ENCODE data around the gene SYT6. TPM values are rescaled to one million over a fixed set of nuclear protein-coding genes. Genes with fewer than 3 reads are reported as not detected.
A peak's percentile ranks its signal among the peaks of the same experiment; 100 is the strongest.

SYT6 gene
- total RNA-seq, 1 experiment from 2014 or later = 77.2 TPM

DNA sequence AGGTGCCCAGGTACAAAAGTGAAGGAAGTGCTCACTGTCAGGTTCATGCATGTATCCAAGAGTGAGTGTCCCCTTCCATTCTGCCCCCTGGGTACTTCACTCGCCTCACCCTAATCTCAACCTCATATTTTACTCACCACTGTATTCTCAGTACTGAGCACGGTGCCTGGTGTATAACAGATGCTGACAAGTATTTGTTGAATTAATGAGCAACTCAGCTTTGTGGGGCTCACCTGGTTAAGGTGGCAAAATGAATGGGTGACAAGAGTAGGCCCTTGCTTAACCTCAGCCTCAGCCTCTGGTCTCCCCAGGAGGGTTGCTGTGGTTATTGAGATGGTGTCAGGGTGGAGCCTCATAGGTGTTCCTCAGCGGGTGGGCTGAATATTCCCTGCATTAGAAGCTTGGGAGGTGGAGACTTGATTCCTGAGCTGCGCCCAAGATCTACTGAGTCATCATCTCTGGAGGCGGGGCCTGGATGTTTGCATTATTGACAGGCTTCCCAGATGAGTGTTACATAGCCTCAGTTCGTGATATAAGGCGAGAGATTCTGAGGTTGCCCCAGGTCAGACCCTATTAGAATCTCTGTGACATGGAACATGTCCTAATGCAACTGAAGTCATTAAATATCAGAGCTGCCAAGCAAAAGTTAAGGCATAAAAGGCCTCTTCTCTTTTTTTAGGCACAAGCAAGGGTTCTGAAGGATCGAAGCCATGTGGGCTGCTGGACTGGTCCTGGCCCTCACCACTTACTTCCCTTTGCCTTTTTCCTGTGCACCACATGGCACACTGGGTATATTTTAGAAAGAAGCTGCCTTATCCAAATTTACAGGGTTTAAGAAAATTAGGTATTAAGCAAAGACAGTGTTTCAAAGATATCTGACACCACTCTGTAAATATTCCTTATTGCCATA lies 39.2 kb downstream of the SYT6 start:
- H3K4me2 ChIP-seq (ENCODE audit: insufficient read depth, insufficient read length, low read length) = no peak overlapping the region
- peak overlapping the region in 2 of 3 experiments; percentile 71 to 87; a peak in 4 of 7 replicates for H3K27ac Mint-ChIP-seq

More for the DNA sequence above, 39.2 kb downstream of the SYT6 start:
- no peaks in the 10 kb centered on the region for H3K23me2 ChIP-seq (ENCODE audit: insufficient read length, low read depth, low read length, poor library complexity, severe bottlenecking)
- no peak overlapping the region for H2AK5ac ChIP-seq (ENCODE audit: insufficient read length, low read length)
- H2BK120ac ChIP-seq (ENCODE audit: low read depth, low read length, poor library complexity, severe bottlenecking) = no peak overlapping the region
- no peaks in the 10 kb centered on the region for H3K9me3 ChIP-seq (ENCODE audit: control insufficient read depth, low read depth, low read length)
- H3K9me3 Mint-ChIP-seq = no peaks in the 10 kb centered on the region
- H3T11ph ChIP-seq (ENCODE audit: low read length) = no peak overlapping the region
- TF ChIP-seq, protein P1, sequence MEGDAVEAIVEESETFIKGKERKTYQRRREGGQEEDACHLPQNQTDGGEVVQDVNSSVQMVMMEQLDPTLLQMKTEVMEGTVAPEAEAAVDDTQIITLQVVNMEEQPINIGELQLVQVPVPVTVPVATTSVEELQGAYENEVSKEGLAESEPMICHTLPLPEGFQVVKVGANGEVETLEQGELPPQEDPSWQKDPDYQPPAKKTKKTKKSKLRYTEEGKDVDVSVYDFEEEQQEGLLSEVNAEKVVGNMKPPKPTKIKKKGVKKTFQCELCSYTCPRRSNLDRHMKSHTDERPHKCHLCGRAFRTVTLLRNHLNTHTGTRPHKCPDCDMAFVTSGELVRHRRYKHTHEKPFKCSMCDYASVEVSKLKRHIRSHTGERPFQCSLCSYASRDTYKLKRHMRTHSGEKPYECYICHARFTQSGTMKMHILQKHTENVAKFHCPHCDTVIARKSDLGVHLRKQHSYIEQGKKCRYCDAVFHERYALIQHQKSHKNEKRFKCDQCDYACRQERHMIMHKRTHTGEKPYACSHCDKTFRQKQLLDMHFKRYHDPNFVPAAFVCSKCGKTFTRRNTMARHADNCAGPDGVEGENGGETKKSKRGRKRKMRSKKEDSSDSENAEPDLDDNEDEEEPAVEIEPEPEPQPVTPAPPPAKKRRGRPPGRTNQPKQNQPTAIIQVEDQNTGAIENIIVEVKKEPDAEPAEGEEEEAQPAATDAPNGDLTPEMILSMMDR (conservative IDR thresholded peaks at IDR 0.05) = no peak
- peaks cover 62 to 67% of the 10 kb centered on the region in 2 experiments for H3K4me1 Mint-ChIP-seq
- H3K18ac ChIP-seq (ENCODE audit: insufficient read length, low read depth, low read length) = no peak overlapping the region
- no peak overlapping the region for H2BK15ac ChIP-seq (ENCODE audit: low read depth, low read length)
- no peak overlapping the region for H3K56ac ChIP-seq (ENCODE audit: insufficient read length, low read depth, low read length)
- H3K4ac ChIP-seq (ENCODE audit: low read depth, low read length) = no peak overlapping the region
- no peak overlapping the region for H3K27ac ChIP-seq (ENCODE audit: insufficient read length, low read depth, low read length)
- no peak overlapping the region for H2BK12ac ChIP-seq (ENCODE audit: insufficient read length, low read depth, low read length)
- peaks cover 4% of the 10 kb centered on the region; the same call in 1 of the 2 replicates for H3K4me1 ChIP-seq (ENCODE audit: insufficient read depth, low read length)
- WGBS (ENCODE audit: extremely low coverage, insufficient read length, low lambda C conversion rate) = no CpG with 5 or more reads among the region's 8 CpGs
- H3K79me2 ChIP-seq (ENCODE audit: insufficient read depth, low read length) = no peaks in the 10 kb centered on the region
- H2BK20ac ChIP-seq (ENCODE audit: low read depth, low read length, poor library complexity, severe bottlenecking) = no peak overlapping the region
- H2BK5ac ChIP-seq (ENCODE audit: insufficient read length, low read length) = no peak overlapping the region
- H3K27me3 ChIP-seq (ENCODE audit: insufficient read depth, low read length) = no peaks in the 10 kb centered on the region
- H4K5ac ChIP-seq (ENCODE audit: insufficient read length, low read depth, low read length) = no peak overlapping the region
- H3K23ac ChIP-seq (ENCODE audit: insufficient read length, low read depth, low read length) = no peak overlapping the region
- no peak overlapping the region for H4K91ac ChIP-seq (ENCODE audit: insufficient read length, low read depth, low read length)
- no peak for DNase-seq
- no peak overlapping the region for H3K9ac ChIP-seq (ENCODE audit: extremely low read depth, insufficient read length, low read length)
- no peak overlapping the region for H4K8ac ChIP-seq (replicated peaks; ENCODE audit: insufficient read length, low read depth, low read length)
- no peaks in the 10 kb centered on the region for H3K79me1 ChIP-seq (ENCODE audit: insufficient read depth, low read depth, low read length, poor library complexity, severe bottlenecking)
- H3K27me3 Mint-ChIP-seq (ENCODE audit: low read depth) = no peaks in the 10 kb centered on the region; the same call in none of the 2 replicates
- no peaks in the 10 kb centered on the region for H4K20me1 ChIP-seq (ENCODE audit: control insufficient read depth, insufficient read depth, insufficient read length)
- H3K4me3 Mint-ChIP-seq = no peak overlapping the region
- H3K36me3 Mint-ChIP-seq (ENCODE audit: insufficient read depth in 1 of 3, low read depth in 3 of 3) = peaks cover 41 to 95% (median 93%) of the 10 kb centered on the region in 3 experiments
- no peak overlapping the region; the same call in 1 of the 2 replicates for H3K14ac ChIP-seq (ENCODE audit: insufficient read depth, low read length)
- no peak overlapping the region for H2AFZ ChIP-seq (ENCODE audit: low read length)
